Measurements from ENCODE around the gene GPRC5C. TPM values are rescaled to one million over a fixed set of nuclear protein-coding genes. Genes with fewer than 3 reads are reported as not detected.
A peak's percentile ranks its signal among the peaks of the same experiment; 100 is the strongest.

GPRC5C gene
- total and polyA plus RNA-seq, 2 of the 13 experiments (the other 11 are each of a cell fraction or from before 2014, with no cell fraction given): 85.6 to 300 TPM

GRCh38 chr17:74442670-74443515 lies 11.0 kb downstream of the GPRC5C start (continued):
- peak; percentile 71 for TF ChIP-seq ZBED4 (CRISPR knock-in tag; IDR thresholded peaks at IDR 0.05; ENCODE audit: borderline replicate concordance)
- TF ChIP-seq FOXA3 (CRISPR knock-in tag; IDR thresholded peaks at IDR 0.05): peak; percentile 87
- TF ChIP-seq SMAD3 (CRISPR knock-in tag; IDR thresholded peaks at IDR 0.05): peak; percentile 89
- TF ChIP-seq PHF5A (CRISPR knock-in tag; IDR thresholded peaks at IDR 0.05; ENCODE audit: low read depth, unreplicated experiment): no peak
- TF ChIP-seq PREB (CRISPR knock-in tag; IDR thresholded peaks at IDR 0.05): no peak
- TF ChIP-seq ZNF354B (CRISPR knock-in tag; IDR thresholded peaks at IDR 0.05): 0 out of 2 replicates have a peak, but pooled peaks have one; percentile 35
- TF ChIP-seq SMAD1 (CRISPR knock-in tag; IDR thresholded peaks at IDR 0.05; ENCODE audit: borderline replicate concordance, low read depth): peak; percentile 83; the same call in 1 of the 2 replicates
- TF ChIP-seq MYNN (CRISPR knock-in tag; IDR thresholded peaks at IDR 0.05; ENCODE audit: low read depth): no peak
- no peak; the same call in none of the 2 replicates for TF ChIP-seq ZBTB10 (CRISPR knock-in tag; IDR thresholded peaks at IDR 0.05; ENCODE audit: borderline replicate concordance)
- no peak for TF ChIP-seq NCOA5 (CRISPR knock-in tag; IDR thresholded peaks at IDR 0.05)
- TF ChIP-seq ZNF468 (CRISPR knock-in tag; IDR thresholded peaks at IDR 0.05): no peak
- TF ChIP-seq ZNF331 (CRISPR knock-in tag; IDR thresholded peaks at IDR 0.05): peak; percentile 89
- TF ChIP-seq, protein P1, sequence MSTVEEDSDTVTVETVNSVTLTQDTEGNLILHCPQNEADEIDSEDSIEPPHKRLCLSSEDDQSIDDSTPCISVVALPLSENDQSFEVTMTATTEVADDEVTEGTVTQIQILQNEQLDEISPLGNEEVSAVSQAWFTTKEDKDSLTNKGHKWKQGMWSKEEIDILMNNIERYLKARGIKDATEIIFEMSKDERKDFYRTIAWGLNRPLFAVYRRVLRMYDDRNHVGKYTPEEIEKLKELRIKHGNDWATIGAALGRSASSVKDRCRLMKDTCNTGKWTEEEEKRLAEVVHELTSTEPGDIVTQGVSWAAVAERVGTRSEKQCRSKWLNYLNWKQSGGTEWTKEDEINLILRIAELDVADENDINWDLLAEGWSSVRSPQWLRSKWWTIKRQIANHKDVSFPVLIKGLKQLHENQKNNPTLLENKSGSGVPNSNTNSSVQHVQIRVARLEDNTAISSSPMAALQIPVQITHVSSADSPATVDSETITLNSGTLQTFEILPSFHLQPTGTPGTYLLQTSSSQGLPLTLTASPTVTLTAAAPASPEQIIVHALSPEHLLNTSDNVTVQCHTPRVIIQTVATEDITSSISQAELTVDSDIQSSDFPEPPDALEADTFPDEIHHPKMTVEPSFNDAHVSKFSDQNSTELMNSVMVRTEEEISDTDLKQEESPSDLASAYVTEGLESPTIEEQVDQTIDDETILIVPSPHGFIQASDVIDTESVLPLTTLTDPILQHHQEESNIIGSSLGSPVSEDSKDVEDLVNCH (CRISPR knock-in tag; IDR thresholded peaks at IDR 0.05): peak; percentile 95
- TF ChIP-seq RBM22 (optimal IDR thresholded peaks at IDR 0.05; ENCODE audit: low read length): no peak
- no peak for TF ChIP-seq EZH2 (conservative IDR thresholded peaks at IDR 0.05; ENCODE audit: low read depth, low read length)
- no peak for TF ChIP-seq ZNF549 (CRISPR knock-in tag; IDR thresholded peaks at IDR 0.05)
- 0 out of 2 replicates have a peak, but pooled peaks have one; percentile 39 for TF ChIP-seq ZNF513 (CRISPR knock-in tag; conservative IDR thresholded peaks at IDR 0.05)

All from HepG2 (cell line).